ENCODE results near the gene PHLDB1.

DNA sequence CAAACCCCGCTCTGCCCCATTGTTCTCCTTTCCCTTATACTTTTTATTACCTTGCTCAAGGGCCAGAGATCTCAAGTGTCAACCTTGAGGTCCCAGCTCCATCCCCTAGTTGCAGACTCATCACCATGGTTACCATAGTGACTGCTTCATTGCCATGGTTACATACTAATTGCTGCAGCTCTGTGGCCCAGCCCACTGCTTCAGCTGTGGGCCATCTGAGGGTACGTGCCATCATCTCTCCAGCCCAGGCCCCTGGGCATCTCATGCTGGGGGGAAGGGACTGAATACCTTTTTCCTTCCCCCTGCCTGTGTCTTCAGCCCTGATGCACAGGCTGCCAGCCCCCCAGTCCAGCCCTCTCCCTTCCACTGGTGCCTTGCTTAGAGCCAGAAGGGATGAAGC lies 49.8 kb downstream of the PHLDB1 start:
- TF ChIP-seq, protein P1, sequence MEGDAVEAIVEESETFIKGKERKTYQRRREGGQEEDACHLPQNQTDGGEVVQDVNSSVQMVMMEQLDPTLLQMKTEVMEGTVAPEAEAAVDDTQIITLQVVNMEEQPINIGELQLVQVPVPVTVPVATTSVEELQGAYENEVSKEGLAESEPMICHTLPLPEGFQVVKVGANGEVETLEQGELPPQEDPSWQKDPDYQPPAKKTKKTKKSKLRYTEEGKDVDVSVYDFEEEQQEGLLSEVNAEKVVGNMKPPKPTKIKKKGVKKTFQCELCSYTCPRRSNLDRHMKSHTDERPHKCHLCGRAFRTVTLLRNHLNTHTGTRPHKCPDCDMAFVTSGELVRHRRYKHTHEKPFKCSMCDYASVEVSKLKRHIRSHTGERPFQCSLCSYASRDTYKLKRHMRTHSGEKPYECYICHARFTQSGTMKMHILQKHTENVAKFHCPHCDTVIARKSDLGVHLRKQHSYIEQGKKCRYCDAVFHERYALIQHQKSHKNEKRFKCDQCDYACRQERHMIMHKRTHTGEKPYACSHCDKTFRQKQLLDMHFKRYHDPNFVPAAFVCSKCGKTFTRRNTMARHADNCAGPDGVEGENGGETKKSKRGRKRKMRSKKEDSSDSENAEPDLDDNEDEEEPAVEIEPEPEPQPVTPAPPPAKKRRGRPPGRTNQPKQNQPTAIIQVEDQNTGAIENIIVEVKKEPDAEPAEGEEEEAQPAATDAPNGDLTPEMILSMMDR (conservative IDR thresholded peaks at IDR 0.05) = no peak
- TF ChIP-seq EZH2 (IDR thresholded peaks at IDR 0.05; ENCODE audit: low read depth) = no peak

Measured in PC-9 (cell line).